NCI-H146 (cell line): ENCODE measurements around the gene NTRK3.

Experiments used
- DNase-seq: peaks from one replicate; lab custom pipeline; 2025; lab: John Stamatoyannopoulos, UW

The NTRK3 gene

DNA sequence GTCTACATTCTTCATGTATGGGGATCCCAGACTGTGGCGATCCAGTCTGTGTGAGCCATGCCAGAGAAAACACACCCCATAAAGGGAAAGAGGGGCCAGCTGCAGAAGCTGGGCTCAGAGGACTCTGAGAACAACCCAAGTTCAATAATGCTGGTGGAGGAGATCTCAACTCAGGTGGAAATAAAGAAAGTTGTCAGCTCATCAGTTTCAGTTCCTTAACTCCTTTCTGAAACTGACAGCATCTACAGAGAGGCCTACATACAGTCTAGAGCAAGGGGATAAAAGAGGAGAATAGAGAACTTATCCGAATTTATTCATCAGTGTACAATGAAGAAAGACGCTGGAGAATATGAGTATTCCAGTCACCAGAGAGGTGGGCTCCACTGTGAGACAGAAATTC, 77.0 kb downstream of the NTRK3 start:
- DNase-seq: no peak

GRCh38 chr15:88178631-88179030, 77.9 kb downstream of the NTRK3 start:
- no peak for DNase-seq

GRCh38 chr15:88177451-88177850, 79.1 kb downstream of the NTRK3 start:
- DNase-seq: no peak

GRCh38 chr15:88174571-88174970, 82.0 kb downstream of the NTRK3 start:
- no peak for DNase-seq

DNA sequence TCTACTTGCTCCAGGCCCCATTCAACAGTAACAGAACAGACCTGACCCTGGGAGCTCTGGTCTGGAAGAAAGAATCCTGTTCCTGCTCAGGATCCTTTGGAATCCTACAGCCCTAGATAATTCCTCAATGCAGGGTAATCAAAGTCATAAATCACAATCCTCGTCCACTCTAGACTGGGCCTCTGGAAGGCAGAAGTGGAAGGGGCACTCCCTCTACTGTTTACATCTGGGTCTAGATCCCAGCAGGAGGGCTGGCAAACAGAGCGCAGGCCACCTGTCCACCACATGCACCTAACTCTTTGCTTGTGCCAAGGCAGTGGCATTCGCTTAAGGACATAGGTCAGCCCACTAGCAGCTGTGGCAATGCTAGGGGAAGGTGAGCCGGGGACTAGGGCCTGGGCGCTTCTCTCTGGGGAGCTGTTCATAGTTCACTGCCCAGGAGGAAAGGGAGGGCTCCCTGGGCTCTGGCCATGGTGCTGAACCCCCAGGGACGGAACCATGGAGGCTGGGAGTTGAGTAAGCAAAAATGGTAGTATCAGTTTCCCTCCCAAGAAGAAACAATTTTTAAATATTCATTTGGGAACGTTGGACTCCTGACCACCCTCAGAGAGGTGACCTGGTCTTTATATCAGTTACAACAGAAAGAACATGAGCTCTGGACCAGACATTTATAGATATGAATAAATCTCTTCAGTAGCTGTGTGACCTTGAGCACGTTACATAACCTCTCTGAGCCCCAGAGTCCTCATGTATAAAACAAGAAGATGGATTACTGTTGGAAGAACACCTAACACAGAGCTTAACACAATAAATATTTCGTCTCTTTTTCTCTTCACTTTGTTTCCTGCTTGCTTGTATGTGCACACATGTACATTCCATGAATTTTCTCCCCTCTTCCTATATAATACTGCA, 90.2 kb downstream of the NTRK3 start:
- DNase-seq: no peak

- DNase-seq: no peak
Observed at GRCh38 chr15:88161636-88162035, 94.9 kb downstream of the NTRK3 start.

DNA sequence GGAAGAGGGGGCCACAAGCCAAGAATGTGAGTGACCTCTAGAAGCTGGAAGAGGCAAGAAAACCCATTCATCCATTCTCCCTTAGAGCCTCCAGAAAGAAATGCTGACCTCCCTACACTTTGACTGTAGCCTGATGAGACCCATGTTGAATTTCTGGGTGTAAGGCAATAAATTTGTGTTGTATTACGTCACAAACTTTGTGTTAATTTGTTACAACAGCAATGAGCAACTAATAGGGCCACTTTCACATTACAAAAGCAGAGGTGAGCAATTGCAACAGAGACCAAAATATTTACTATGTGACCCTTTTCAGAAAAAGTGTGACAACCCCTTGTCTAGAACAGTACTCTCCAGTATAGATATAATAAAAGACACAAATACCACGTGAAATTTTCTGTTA, 101.2 kb downstream of the NTRK3 start:
- DNase-seq: no peak

- DNase-seq: no peak
Observed at GRCh38 chr15:88152672-88153071, 103.9 kb downstream of the NTRK3 start.

GRCh38 chr15:88147760-88148159, 108.8 kb downstream of the NTRK3 start:
- no peak for DNase-seq

GRCh38 chr15:88144921-88145653, 111.5 kb downstream of the NTRK3 start:
- DNase-seq: no peak

DNA sequence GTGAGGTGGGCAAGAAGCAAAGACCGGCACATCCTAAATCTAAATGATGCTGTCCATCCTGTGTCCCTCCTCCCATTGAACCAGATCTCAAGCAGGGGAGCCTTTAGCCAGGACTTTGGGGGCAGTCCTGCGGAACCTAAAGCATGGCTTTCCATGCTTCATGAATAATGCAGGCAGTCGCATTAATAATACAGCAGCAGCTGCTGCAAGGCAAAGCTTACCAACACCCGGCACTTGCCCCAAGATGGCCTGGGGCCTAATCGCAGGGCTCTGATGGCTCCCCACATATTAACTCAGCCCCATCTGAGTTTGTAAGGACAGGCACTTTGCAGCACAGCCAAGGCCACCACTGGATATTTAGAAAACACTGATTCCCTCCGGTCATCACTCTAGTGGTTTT, 114.4 kb downstream of the NTRK3 start:
- no peak for DNase-seq

DNA sequence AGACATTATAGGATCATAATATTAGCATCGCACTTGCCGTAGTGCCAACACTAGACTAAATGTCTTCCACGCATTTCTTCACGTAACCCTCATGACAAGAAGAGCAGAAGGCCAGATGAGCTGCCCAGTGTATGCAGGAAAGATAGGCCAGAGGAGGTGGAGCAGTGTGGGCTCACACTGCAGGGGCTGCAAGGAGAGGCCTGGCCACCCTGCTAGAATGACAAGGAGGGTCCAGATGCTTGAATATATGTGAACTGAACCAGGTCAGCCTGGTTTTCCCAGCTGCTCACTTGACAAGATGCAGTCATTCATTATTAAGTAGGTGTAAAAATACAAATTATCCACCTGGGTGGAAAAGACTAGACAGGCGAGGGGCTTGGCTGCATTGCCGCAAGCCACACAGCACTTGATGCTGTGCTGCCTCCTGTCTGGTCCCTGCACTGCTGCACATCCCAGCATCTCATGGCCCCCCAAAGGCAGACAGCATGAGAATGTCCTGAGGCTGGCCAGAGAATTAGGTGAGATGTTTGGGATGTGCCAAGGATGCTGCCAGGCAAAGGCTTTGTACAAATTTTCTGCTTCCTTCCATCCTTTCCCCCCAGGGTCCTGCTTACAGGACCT, 115.2 kb downstream of the NTRK3 start:
- DNase-seq: no peak

DNA sequence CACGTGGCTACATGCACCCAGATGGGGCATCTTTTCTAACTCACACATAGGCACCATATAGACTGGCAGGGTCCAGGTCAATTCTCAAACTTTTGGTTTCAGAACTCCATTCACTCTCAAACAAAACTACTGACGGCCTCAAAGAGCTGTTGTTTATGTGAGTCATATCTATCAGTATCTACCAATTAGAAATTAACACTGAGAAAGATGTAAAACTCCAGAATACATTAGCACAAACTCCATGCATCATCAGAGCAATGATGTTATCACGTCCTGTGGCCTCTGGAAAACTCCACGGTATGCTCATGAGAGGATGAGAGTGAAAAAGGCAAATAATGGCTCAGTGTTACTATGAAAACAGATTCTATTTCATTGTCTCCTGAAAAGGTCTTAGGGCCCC, 116.1 kb downstream of the NTRK3 start:
- no peak for DNase-seq

DNA sequence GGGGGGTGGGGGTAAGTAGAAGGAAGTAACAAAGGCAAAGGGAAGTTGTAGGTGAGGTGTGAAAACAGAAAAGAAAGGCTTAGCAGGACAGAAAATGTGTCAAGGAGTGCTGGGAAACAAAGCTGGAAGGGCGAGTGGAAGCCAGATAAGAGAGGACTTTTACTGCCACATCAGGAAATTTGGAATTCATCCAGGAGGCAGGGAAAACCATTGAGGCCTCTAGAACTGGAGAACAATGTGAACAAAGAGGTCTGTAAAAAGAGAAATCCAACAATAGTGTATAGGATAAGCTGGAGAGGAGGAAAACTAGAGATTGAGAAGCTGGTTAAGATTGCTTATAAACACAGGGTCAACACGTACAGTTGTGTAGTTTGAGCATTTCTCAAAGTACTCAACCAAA, 116.6 kb downstream of the NTRK3 start:
- DNase-seq: no peak

DNA sequence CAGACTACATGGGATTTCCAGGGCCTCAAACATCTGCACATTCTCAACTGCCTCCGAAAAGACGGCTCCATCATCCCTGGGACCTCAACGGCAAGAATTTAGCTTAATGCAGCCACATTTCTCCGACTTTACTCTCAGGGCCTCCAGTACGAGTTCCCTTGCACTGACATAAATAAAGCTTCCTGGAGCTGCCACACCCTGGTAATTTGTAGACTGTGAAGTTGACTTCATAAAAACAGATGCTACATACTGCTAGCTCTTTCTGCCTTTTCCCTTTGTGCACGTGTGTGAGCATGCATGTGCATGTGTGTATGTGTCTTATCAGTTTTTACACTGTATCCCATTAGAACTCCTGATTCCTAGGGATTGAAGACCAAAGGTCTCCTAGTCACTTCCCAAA, 122.7 kb downstream of the NTRK3 start:
- no peak for DNase-seq

DNA sequence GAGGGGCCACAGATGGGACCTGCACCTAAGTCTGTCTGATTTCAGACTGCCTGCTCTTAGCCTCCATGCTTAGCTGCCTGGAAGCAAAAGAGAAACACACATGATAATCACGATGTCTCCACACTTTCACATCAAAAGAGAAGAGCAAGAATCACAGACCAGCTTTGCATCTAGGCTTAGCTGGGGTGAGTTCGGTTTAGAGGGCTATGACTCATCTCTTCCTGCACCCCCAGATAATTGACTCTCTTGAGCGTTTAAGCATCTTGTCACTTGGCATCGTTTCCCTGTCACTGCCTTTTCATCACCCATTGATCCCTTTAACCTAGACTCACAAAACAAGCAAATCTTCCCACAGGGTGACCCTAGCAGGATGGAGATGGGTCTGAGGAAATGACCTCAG, 124.0 kb downstream of the NTRK3 start:
- DNase-seq: no peak

DNA sequence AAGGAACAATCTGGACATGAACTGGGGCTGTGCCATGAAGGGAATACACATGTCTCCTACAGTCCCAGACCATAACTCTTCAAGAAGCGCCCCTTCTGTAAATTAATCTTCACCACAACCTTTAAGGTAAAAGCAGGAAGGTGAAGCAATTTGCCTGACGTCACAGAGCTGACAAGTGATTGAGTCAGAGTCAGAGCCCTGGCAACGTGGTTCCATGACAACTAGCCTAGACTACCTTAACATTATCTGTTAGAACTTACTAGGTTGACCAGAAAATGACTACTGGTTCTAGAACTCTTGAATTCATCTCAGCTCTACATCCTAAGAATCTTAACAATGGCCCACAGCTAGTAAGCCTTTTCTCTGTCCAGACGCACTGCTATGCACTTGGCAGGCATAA, 124.6 kb downstream of the NTRK3 start:
- no peak for DNase-seq

GRCh38 chr15:88127432-88127790, 129.1 kb downstream of the NTRK3 start:
- no peak for DNase-seq

GRCh38 chr15:88126695-88127431, 129.7 kb downstream of the NTRK3 start:
- DNase-seq: no peak

GRCh38 chr15:88125576-88125975, 131.0 kb downstream of the NTRK3 start:
- DNase-seq: no peak

GRCh38 chr15:88124199-88124598, 132.3 kb downstream of the NTRK3 start:
- no peak for DNase-seq

DNA sequence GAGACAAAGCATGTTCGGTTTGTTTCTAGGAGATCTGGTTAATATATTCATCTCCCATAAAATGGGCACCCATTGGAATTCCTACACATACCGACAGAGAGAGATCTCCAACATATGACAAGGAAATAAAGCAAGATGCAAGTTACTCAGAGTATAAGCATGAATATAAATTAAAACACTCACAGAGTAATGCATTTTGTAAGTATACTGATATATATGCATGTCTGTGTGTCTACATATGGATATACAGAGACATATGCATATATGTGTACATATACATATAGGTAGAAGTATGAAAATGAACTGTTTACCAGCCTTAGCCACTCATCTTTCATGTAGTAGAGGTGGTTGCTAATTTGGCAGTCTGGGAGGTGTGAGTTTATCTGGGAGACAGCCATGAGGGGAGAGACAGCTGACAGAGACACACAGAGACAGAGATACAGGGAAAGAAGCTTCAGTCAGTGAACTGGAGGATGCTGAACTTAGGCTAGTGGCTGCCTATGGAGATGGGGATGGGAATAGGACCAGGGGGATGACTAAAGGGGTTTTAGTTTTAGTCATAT, 134.5 kb downstream of the NTRK3 start:
- no peak for DNase-seq
